Stimulated activated CD4-positive, alpha-beta T cell treated with anti-CD3 and anti-CD28 coated beads, Interleukin-4, amount 100 ng/mL, for 1 hour (primary cell): ENCODE results near the gene CD200R1.
"Not testable (repeated sequence)": the region's sequence is repeated elsewhere in the genome, so short reads cannot be mapped to it uniquely, and the experiment has no call there.

Experiments
- DNase-seq: peaks from one replicate; pipeline ENCODE4 v3.0.0-alpha.2; 2020

The CD200R1 gene

GRCh38 chr3:112973325-112974177, 1.4 kb downstream of the CD200R1 start:
- peak; percentile 48 for DNase-seq

GRCh38 chr3:112972158-112972557, 2.7 kb downstream of the CD200R1 start:
- DNase-seq: no peak

- no peak for DNase-seq
Observed at GRCh38 chr3:112967828-112968227, 7.1 kb downstream of the CD200R1 start.

- no peak for DNase-seq
Observed at GRCh38 chr3:112967425-112967824, 7.5 kb downstream of the CD200R1 start.

GRCh38 chr3:112966633-112967032, 8.3 kb downstream of the CD200R1 start:
- DNase-seq: no peak

- DNase-seq: no peak
Observed at GRCh38 chr3:112965656-112966055, 9.2 kb downstream of the CD200R1 start.

- no peak for DNase-seq
Observed at GRCh38 chr3:112963683-112964082, 11.2 kb downstream of the CD200R1 start.

- no peak for DNase-seq
Observed at GRCh38 chr3:112958811-112959560, 15.9 kb downstream of the CD200R1 start.

- no peak for DNase-seq
Observed at GRCh38 chr3:112956351-112956750, 18.6 kb downstream of the CD200R1 start.

- DNase-seq: no peak
Observed at GRCh38 chr3:112948346-112948838, 26.5 kb downstream of the CD200R1 start.

GRCh38 chr3:112931736-112932521, 43.0 kb downstream of the CD200R1 start:
- DNase-seq: no peak

GRCh38 chr3:112930771-112931170, 44.1 kb downstream of the CD200R1 start:
- no peak for DNase-seq

GRCh38 chr3:112925969-112926368, 48.9 kb downstream of the CD200R1 start:
- no peak for DNase-seq

- DNase-seq: no peak
Observed at GRCh38 chr3:112925560-112925959, 49.3 kb downstream of the CD200R1 start.

GRCh38 chr3:112919541-112919940, 55.4 kb downstream of the CD200R1 start:
- DNase-seq: not testable (repeated sequence)

- no peak for DNase-seq
Observed at GRCh38 chr3:112908252-112908651, 66.7 kb downstream of the CD200R1 start.

- no peak for DNase-seq
Observed at GRCh38 chr3:112904786-112905185, 70.1 kb downstream of the CD200R1 start.

GRCh38 chr3:112900113-112900512, 74.8 kb downstream of the CD200R1 start:
- DNase-seq: no peak

- DNase-seq: no peak
Observed at GRCh38 chr3:112897791-112898190, 77.1 kb downstream of the CD200R1 start.

GRCh38 chr3:112894258-112894657, 80.6 kb downstream of the CD200R1 start:
- DNase-seq: no peak

GRCh38 chr3:112889357-112889756, 85.5 kb downstream of the CD200R1 start:
- DNase-seq: no peak

- no peak for DNase-seq
Observed at GRCh38 chr3:112888381-112889085, 86.4 kb downstream of the CD200R1 start.
